RWPE1 (cell line): Measurements from ENCODE around the gene SPTBN1.
A peak's percentile ranks its signal among the peaks of the same experiment; 100 is the strongest.

Experiments used
- CTCF ChIA-PET: fragments of 350-600 bp; sonication (Branson Sonifier 250); formaldehyde crosslinking; extraction: SDS; loops from one replicate; lab custom pipeline; 2021; lab: Yijun Ruan, JAX
- POLR2A ChIA-PET: fragments of 400-600 bp; formaldehyde crosslinking; extraction: SDS; loops from one replicate; lab custom pipeline; 2020; ENCODE audit warnings: antibody characterized with exemption; ENCODE audit not compliant: low non-redundant PET; lab: Yijun Ruan, JAX
- DNase-seq: peaks from one replicate; pipeline ENCODE4 v3.0.0; 2012; ENCODE audit warnings: low spot score
- H3K27ac ChIP-seq: fragments of 450-650 bp; 2 replicates; pipeline ENCODE4 v1.5.1; 2017
- TF ChIP-seq, protein P1 (sequence below): fragments of 450-650 bp; conservative IDR thresholded peaks from 2 replicates; pipeline ENCODE4 v1.5.1; 2017; ENCODE audit warnings: low read depth, mild to moderate bottlenecking

Gene SPTBN1

DNA sequence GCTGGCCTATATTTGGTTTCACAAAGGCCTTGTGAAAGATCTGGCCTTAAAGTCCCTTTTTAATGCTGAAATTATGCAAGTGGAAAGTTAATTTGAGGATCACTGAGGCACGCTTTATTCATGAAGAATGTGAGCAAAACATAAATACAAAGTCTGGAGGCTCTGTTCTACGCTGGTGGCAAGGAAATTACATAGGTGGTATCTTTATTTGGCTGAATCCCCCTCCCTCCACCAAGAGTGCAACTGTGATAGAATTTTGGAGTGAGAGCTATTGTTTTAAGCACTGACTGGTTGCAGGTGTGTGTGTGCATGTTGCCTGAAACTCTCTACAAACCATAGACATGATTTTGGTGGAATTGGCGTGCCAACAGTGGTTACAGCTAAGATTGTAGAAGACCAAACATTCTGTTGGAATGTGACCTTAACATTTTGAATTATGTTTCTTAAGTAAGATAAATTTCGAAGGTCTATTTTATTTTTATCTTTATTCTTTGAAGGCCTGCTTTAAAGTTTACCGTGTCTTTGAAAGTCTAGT, 114.3 kb downstream of the SPTBN1 start:
- TF ChIP-seq, protein P1, sequence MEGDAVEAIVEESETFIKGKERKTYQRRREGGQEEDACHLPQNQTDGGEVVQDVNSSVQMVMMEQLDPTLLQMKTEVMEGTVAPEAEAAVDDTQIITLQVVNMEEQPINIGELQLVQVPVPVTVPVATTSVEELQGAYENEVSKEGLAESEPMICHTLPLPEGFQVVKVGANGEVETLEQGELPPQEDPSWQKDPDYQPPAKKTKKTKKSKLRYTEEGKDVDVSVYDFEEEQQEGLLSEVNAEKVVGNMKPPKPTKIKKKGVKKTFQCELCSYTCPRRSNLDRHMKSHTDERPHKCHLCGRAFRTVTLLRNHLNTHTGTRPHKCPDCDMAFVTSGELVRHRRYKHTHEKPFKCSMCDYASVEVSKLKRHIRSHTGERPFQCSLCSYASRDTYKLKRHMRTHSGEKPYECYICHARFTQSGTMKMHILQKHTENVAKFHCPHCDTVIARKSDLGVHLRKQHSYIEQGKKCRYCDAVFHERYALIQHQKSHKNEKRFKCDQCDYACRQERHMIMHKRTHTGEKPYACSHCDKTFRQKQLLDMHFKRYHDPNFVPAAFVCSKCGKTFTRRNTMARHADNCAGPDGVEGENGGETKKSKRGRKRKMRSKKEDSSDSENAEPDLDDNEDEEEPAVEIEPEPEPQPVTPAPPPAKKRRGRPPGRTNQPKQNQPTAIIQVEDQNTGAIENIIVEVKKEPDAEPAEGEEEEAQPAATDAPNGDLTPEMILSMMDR: no peak
- H3K27ac ChIP-seq: peak overlapping the region; percentile 88
- CTCF ChIA-PET: no interaction called here
- no peak for DNase-seq
- POLR2A ChIA-PET: no interaction called here

DNA sequence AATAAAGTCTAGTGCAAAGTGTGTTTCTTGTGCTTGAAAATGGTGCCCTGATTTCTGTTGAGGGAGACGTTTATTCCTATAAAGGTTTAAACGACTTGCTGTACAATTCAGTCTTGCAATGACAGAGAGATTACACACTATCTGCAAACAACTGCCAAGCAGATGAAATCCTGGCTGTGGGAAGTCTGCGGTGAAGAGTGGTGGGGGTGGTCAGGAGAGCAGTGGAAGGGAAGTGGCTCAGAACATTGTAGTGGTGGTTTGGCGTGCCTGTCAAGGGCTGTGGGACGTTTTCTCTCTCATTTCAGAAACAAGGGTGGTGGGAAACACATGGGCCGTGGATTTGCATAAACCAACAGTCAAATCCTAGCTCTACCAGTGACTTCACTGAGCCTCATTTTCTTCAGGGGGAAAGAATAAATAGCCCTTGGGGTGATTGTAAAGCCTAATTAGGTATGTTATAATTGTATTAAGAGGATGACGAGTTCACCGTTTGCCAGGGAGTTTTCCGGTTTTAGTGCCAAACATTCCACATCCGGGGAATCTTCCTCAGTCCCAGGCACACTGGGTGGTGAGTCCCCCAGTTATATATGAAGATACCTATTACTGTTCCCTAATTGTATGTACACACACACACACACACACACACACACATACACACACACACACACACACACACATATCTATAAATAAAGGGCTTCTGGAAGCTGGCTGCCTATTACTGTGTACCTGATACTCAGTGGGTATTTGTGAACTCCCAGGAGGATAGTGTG, 115.0 kb downstream of the SPTBN1 start:
- H3K27ac ChIP-seq: peak overlapping the region; percentile 88
- TF ChIP-seq, protein P1: no peak
- peak; percentile 77 for DNase-seq
- ChIA-PET CTCF (no interaction called here), POLR2A (interaction anchor here (0.5 kb wide), 1 partner anchor 13 kb away, joined by 3 read pairs; no protein-coding TSS in a partner anchor)

DNA sequence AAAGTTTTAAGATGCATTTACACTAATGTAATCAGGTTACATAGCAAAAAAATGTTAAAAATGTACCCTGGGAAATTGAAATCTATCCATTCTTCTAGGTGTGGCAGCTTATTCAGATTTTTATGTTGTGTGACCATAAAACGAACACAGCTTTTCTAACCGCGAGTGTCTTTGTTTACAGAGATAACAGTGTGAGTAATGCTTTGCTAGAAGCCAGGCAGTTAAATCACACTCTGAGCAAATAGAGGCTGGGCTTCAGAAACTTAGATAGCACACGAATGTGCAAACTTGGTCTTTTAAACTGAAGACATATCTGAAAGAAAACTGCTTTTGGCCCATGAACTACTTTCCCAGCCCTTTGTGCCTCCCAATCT, 116.1 kb downstream of the SPTBN1 start:
- TF ChIP-seq, protein P1: no peak
- CTCF ChIA-PET: interaction anchor here (0.6 kb wide), 1 partner anchor 1910 kb away, joined by 4 read pairs; no protein-coding TSS in a partner anchor
- POLR2A ChIA-PET: interaction anchor here (1.0 kb wide), 1 partner anchor 48 kb away, joined by 5 read pairs; no protein-coding TSS in a partner anchor
- H3K27ac ChIP-seq: peak overlapping the region; percentile 93
- DNase-seq: peak; percentile 75

DNA sequence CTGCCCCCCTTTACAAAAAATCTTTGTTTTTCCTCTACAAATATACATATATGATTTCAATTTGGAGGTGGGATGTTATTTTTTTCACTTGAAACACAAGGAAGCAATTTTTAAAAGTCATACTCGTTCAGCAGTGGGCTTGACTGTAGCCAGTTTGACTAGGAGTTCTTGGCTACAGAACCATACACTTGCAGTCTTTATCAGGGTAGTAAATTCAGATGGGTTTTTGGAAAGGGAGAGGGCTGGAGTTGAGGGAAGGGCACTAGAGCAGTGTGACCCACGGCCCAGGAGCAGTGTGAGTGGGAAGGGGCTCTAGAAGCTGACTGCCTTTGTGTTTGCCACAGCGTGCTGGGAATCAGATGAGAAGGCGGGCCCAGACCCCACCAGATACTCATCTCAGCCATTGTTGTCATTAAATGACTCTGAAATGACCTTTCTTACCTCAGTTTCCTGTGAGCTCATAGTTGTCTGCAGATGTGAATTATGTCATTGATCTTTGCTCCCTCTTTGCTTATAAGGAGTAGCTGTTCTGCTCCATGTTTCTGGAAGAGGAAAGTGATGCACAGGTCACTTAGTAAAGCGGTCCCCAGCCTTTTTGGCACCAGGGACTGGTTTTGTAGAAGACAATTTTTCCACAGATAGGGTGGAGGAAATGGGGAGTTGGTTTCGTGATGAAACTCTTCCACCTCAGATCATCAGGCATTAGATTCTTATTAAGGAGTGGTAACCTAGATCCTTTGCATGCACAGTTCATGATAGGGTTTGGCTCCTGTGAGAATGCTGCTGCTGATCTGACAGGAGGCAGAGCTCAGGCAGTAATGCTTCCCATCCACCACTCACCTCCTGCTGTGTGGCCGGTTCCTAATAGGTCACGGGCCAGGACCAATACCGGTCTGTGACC, 116.8 kb downstream of the SPTBN1 start:
- DNase-seq: no peak
- H3K27ac ChIP-seq: peak overlapping the region; percentile 93
- ChIA-PET POLR2A (interaction anchor here (0.7 to 1.0 kb wide), 2 partner anchors 49 kb away, joined by 3 to 5 read pairs; no protein-coding TSS in a partner anchor), CTCF (interaction anchor here (0.6 to 0.7 kb wide), 2 partner anchors 13 to 1909 kb away, joined by 3 to 4 read pairs; no protein-coding TSS in a partner anchor)
- TF ChIP-seq, protein P1: no peak

DNA sequence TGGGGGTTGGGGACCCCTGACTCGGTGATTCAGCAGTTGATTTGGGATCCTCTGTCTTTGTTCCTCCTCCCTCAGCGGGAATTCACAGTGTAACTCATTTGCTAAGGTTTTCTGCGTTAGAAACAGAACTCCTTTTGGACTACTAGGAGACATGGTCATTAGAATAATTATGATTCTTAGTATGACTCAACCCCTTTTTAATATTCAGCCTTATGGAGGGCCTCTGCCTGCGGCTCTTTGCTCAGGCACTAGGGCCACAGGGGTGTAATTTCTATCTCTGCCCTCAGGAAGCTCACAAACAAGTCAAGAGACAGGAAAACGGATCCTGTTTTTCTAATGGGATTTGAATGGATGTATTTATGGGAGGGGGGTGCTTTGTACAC, 117.4 kb downstream of the SPTBN1 start:
- H3K27ac ChIP-seq: peak overlapping the region; percentile 93
- ChIA-PET POLR2A (interaction anchor here (0.7 kb wide), 1 partner anchor 50 kb away, joined by 3 read pairs; no protein-coding TSS in a partner anchor), CTCF (no interaction called here)
- DNase-seq: no peak
- TF ChIP-seq, protein P1: no peak
